ENCODE data around the gene ACP5.
A peak's percentile ranks its signal among the peaks of the same experiment; 100 is the strongest.

DNA sequence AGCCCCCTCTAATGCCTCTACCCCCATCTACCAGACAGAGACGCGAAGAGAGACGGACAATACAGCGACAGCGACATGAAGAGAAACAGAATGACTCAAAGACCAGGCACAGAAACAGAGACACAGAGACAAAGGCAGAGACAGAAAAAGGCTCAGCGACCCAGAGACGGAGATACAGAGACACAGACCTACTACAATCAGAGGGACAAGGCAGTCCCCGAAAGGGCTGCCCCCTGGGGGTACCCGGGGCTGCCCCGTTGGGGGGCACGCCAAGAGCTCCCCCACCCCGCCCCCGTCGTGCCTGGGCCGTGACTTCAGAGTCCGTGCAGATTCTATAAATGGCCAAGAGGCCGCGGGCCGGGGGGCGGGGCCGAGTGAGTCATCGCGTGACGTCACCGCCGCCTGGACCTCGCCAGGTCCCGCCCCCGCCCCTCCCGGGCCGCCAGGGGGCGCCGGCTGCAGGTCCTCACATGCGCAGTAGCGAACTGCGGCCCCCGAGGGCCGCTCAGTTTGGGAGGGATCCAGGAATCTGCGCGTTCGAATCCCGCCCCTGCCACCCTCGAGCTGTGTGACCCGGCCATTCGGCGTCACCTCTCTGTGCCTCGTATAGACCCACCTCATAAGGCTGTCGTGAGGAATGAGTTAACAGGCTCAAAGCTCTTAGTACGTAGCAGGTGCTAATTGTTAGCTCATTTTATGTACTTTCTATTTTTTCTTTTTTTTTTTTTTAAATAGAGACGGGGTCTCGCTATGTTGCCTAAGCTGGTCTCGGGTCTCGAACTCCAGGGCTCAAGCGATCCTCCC, 41.5 kb downstream of the ACP5 start:
- TF ChIP-seq, protein P1, sequence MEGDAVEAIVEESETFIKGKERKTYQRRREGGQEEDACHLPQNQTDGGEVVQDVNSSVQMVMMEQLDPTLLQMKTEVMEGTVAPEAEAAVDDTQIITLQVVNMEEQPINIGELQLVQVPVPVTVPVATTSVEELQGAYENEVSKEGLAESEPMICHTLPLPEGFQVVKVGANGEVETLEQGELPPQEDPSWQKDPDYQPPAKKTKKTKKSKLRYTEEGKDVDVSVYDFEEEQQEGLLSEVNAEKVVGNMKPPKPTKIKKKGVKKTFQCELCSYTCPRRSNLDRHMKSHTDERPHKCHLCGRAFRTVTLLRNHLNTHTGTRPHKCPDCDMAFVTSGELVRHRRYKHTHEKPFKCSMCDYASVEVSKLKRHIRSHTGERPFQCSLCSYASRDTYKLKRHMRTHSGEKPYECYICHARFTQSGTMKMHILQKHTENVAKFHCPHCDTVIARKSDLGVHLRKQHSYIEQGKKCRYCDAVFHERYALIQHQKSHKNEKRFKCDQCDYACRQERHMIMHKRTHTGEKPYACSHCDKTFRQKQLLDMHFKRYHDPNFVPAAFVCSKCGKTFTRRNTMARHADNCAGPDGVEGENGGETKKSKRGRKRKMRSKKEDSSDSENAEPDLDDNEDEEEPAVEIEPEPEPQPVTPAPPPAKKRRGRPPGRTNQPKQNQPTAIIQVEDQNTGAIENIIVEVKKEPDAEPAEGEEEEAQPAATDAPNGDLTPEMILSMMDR (conservative IDR thresholded peaks at IDR 0.05; ENCODE audit: low read depth, low read length), result peak; percentile 99
- TF ChIP-seq POLR2A (IDR thresholded peaks at IDR 0.05; ENCODE audit: low read depth, low read length) (0 out of 2 replicates have a peak, but pooled peaks have one; percentile 40), MAFK (IDR thresholded peaks at IDR 0.05; ENCODE audit: low read depth, low read length) (no peak), CEBPB (IDR thresholded peaks at IDR 0.05; ENCODE audit: low read depth, low read length) (no peak), BHLHE40 (IDR thresholded peaks at IDR 0.05; ENCODE audit: low read depth, low read length) (peak; percentile 71), MXI1 (IDR thresholded peaks at IDR 0.05; ENCODE audit: borderline replicate concordance, low read depth, low read length) (no peak)
- TF ChIP-seq, protein P2, sequence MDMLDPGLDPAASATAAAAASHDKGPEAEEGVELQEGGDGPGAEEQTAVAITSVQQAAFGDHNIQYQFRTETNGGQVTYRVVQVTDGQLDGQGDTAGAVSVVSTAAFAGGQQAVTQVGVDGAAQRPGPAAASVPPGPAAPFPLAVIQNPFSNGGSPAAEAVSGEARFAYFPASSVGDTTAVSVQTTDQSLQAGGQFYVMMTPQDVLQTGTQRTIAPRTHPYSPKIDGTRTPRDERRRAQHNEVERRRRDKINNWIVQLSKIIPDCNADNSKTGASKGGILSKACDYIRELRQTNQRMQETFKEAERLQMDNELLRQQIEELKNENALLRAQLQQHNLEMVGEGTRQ (IDR thresholded peaks at IDR 0.05; ENCODE audit: low read depth, low read length), result no peak

Measured in IMR-90 (cell line).